ENCODE data around the gene DPF3.

DPF3 gene

GRCh38 chr14:72833174-72833573, 60.7 kb downstream of the DPF3 start:
- DNase-seq: no peak

- DNase-seq: no peak
Observed at GRCh38 chr14:72830786-72831594, 62.9 kb downstream of the DPF3 start.

- no peak for DNase-seq
Observed at GRCh38 chr14:72830356-72830755, 63.5 kb downstream of the DPF3 start.

GRCh38 chr14:72828604-72829003, 65.3 kb downstream of the DPF3 start:
- DNase-seq: no peak

GRCh38 chr14:72826039-72826438, 67.9 kb downstream of the DPF3 start:
- no peak for DNase-seq

- no peak for DNase-seq
Observed at GRCh38 chr14:72825486-72825885, 68.4 kb downstream of the DPF3 start.

- DNase-seq: no peak
Observed at GRCh38 chr14:72824051-72824450, 69.8 kb downstream of the DPF3 start.

- DNase-seq: no peak
Observed at GRCh38 chr14:72822946-72823611, 70.8 kb downstream of the DPF3 start.

GRCh38 chr14:72818998-72819397, 74.9 kb downstream of the DPF3 start:
- DNase-seq: peak; percentile 9

- DNase-seq: no peak
Observed at GRCh38 chr14:72816287-72816686, 77.6 kb downstream of the DPF3 start.

- no peak for DNase-seq
Observed at GRCh38 chr14:72815430-72815829, 78.5 kb downstream of the DPF3 start.

GRCh38 chr14:72812292-72812851, 81.5 kb downstream of the DPF3 start:
- DNase-seq: no peak

- DNase-seq: no peak
Observed at GRCh38 chr14:72810201-72810600, 83.7 kb downstream of the DPF3 start.

GRCh38 chr14:72809063-72809462, 84.8 kb downstream of the DPF3 start:
- no peak for DNase-seq

GRCh38 chr14:72808564-72808963, 85.3 kb downstream of the DPF3 start:
- DNase-seq: no peak

- DNase-seq: no peak
Observed at GRCh38 chr14:72802588-72802946, 91.3 kb downstream of the DPF3 start.

- no peak for DNase-seq
Observed at GRCh38 chr14:72801836-72802587, 91.9 kb downstream of the DPF3 start.

- no peak for DNase-seq
Observed at GRCh38 chr14:72801381-72801812, 92.5 kb downstream of the DPF3 start.

GRCh38 chr14:72800848-72801370, 93.0 kb downstream of the DPF3 start:
- DNase-seq: no peak

GRCh38 chr14:72800296-72800695, 93.6 kb downstream of the DPF3 start:
- no peak for DNase-seq

- DNase-seq: no peak
Observed at GRCh38 chr14:72796935-72797334, 97.0 kb downstream of the DPF3 start.

- DNase-seq: no peak
Observed at GRCh38 chr14:72793156-72793939, 100.6 kb downstream of the DPF3 start.

All from NCI-H1694 treated with DMSO at 0.1 percent for 48 hours (cell line).